ENCODE measurements around the gene AUTS2. TPM values are rescaled to one million over a fixed set of nuclear protein-coding genes. Genes with fewer than 3 reads are reported as not detected.

AUTS2 gene
- total RNA-seq, 1 experiment from 2014 or later, result 256 TPM

- Histone ChIP-seq H3K27ac (ENCODE audit: insufficient read length, low read depth, low read length) (no peak overlapping the region), H3K23ac (ENCODE audit: insufficient read length, low read depth, low read length) (no peak overlapping the region), H2AFZ (ENCODE audit: low read length) (no peak overlapping the region), H4K91ac (ENCODE audit: insufficient read length, low read depth, low read length) (no peak overlapping the region), H3K79me2 (ENCODE audit: insufficient read depth, low read length) (no peaks in the 10 kb centered on the region), H2BK20ac (ENCODE audit: low read depth, low read length, poor library complexity, severe bottlenecking) (no peak overlapping the region), H3K9me3 (ENCODE audit: control insufficient read depth, low read depth, low read length) (no peaks in the 10 kb centered on the region), H2BK5ac (ENCODE audit: insufficient read length, low read length) (no peak overlapping the region), H3K79me1 (ENCODE audit: insufficient read depth, low read depth, low read length, poor library complexity, severe bottlenecking) (no peaks in the 10 kb centered on the region), H2BK12ac (ENCODE audit: insufficient read length, low read depth, low read length) (no peak overlapping the region), H2BK120ac (ENCODE audit: low read depth, low read length, poor library complexity, severe bottlenecking) (no peak overlapping the region), H3K4me2 (ENCODE audit: insufficient read depth, insufficient read length, low read length) (no peak overlapping the region), H4K5ac (ENCODE audit: insufficient read length, low read depth, low read length) (no peak overlapping the region), H4K20me1 (ENCODE audit: control insufficient read depth, insufficient read depth, insufficient read length) (no peaks in the 10 kb centered on the region), H3T11ph (ENCODE audit: low read length) (no peak overlapping the region), H3K23me2 (ENCODE audit: insufficient read length, low read depth, low read length, poor library complexity, severe bottlenecking) (no peaks in the 10 kb centered on the region), H3K27me3 (ENCODE audit: insufficient read depth, low read length) (no peaks in the 10 kb centered on the region), H2AK5ac (ENCODE audit: insufficient read length, low read length) (no peak overlapping the region), H3K4ac (ENCODE audit: low read depth, low read length) (no peak overlapping the region), H3K14ac (ENCODE audit: insufficient read depth, low read length) (no peak overlapping the region), H3K18ac (ENCODE audit: insufficient read length, low read depth, low read length) (no peak overlapping the region), H3K56ac (ENCODE audit: insufficient read length, low read depth, low read length) (no peak overlapping the region), H2BK15ac (ENCODE audit: low read depth, low read length) (no peak overlapping the region), H3K4me1 (ENCODE audit: insufficient read depth, low read length) (no peaks in the 10 kb centered on the region), H3K9ac (ENCODE audit: extremely low read depth, insufficient read length, low read length) (no peak overlapping the region), H4K8ac (replicated peaks; ENCODE audit: insufficient read length, low read depth, low read length) (no peak overlapping the region)
- TF ChIP-seq, protein P1, sequence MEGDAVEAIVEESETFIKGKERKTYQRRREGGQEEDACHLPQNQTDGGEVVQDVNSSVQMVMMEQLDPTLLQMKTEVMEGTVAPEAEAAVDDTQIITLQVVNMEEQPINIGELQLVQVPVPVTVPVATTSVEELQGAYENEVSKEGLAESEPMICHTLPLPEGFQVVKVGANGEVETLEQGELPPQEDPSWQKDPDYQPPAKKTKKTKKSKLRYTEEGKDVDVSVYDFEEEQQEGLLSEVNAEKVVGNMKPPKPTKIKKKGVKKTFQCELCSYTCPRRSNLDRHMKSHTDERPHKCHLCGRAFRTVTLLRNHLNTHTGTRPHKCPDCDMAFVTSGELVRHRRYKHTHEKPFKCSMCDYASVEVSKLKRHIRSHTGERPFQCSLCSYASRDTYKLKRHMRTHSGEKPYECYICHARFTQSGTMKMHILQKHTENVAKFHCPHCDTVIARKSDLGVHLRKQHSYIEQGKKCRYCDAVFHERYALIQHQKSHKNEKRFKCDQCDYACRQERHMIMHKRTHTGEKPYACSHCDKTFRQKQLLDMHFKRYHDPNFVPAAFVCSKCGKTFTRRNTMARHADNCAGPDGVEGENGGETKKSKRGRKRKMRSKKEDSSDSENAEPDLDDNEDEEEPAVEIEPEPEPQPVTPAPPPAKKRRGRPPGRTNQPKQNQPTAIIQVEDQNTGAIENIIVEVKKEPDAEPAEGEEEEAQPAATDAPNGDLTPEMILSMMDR (conservative IDR thresholded peaks at IDR 0.05), result no peak
- Mint-ChIP-seq H3K27ac (no peak overlapping the region), H3K36me3 (ENCODE audit: insufficient read depth in 1 of 3, low read depth in 3 of 3) (no peaks in the 10 kb centered on the region), H3K4me3 (no peak overlapping the region), H3K27me3 (ENCODE audit: low read depth) (no peaks in the 10 kb centered on the region), H3K4me1 (peaks cover 0 to 9% of the 10 kb centered on the region in 2 experiments; a peak in 2 of 4 replicates), H3K9me3 (no peaks in the 10 kb centered on the region)
- DNase-seq, result no peak
- no CpG with 5 or more reads among the region's 10 CpGs for WGBS (ENCODE audit: extremely low coverage, insufficient read length, low lambda C conversion rate)
These were observed 872.5 kb downstream of the AUTS2 start for GRCh38 chr7:70470746-70471145.

All from H9 (cell line).